RWPE2 (cell line): Measurements from ENCODE around the gene TMPRSS11B.

Experiments used
- ATAC-seq: fragments of 200-7000 bp; cut with Tn5 transposase; 3 replicates; pipeline ENCODE4 v1.9.1; 2021; ENCODE audit warnings: low read depth
- DNase-seq: peaks from one replicate; pipeline ENCODE4 v3.0.0-alpha.2; 2020; ENCODE audit warnings: low spot score
- H3K27ac ChIP-seq: fragments of 450-650 bp; 2 replicates; pipeline ENCODE4 v1.5.1; 2017; ENCODE audit warnings: mild to moderate bottlenecking; ENCODE audit not compliant: poor library complexity, severe bottlenecking
- H3K27me3 ChIP-seq: fragments of 250-450 bp; sonication (Bioruptor Pico); 2 replicates; pipeline ENCODE4 v1.5.1; 2021; ENCODE audit warnings: mild to moderate bottlenecking, moderate library complexity; ENCODE audit not compliant: insufficient read depth, poor library complexity, severe bottlenecking
- H3K36me3 ChIP-seq: fragments of 250-450 bp; sonication (Bioruptor Pico); 2 replicates; pipeline ENCODE4 v1.5.1; 2020; ENCODE audit warnings: low read depth, mild to moderate bottlenecking, moderate library complexity
- H3K4me1 ChIP-seq: fragments of 250-450 bp; sonication (Bioruptor Pico); 2 replicates; pipeline ENCODE4 v1.5.1; 2021; ENCODE audit warnings: mild to moderate bottlenecking, moderate library complexity; ENCODE audit not compliant: insufficient read depth, poor library complexity, severe bottlenecking
- H3K4me3 ChIP-seq: fragments of 250-450 bp; sonication (Bioruptor Pico); 2 replicates; pipeline ENCODE4 v1.5.1; 2021; ENCODE audit warnings: mild to moderate bottlenecking, moderate library complexity; ENCODE audit not compliant: severe bottlenecking
- H3K9me3 ChIP-seq: fragments of 250-450 bp; sonication (Bioruptor Pico); 2 replicates; pipeline ENCODE4 v1.5.1; 2021; ENCODE audit warnings: mild to moderate bottlenecking, moderate library complexity; ENCODE audit not compliant: severe bottlenecking
- CTCF ChIP-seq: fragments of 450-650 bp; IDR thresholded peaks from one replicate; pipeline ENCODE4 v1.5.1; 2017; ENCODE audit warnings: mild to moderate bottlenecking, moderate library complexity; ENCODE audit not compliant: poor library complexity, severe bottlenecking

The TMPRSS11B gene

GRCh38 chr4:68187145-68187544, 58.3 kb downstream of the TMPRSS11B start:
- H3K4me3 ChIP-seq = no peak overlapping the region

GRCh38 chr4:68184923-68185322, 60.6 kb downstream of the TMPRSS11B start:
- peak; percentile 13; the same call in 1 of the 3 replicates for ATAC-seq
- Histone ChIP-seq H3K27me3 (no peaks in the 10 kb centered on the region), H3K36me3 (no peaks in the 10 kb centered on the region), H3K4me3 (no peak overlapping the region), H3K9me3 (no peaks in the 10 kb centered on the region), H3K27ac (no peak overlapping the region), H3K4me1 (peaks cover 14% of the 10 kb centered on the region)
- no peak for TF ChIP-seq CTCF
- no peak for DNase-seq

More at GRCh38 chr4:68187145-68187544, 58.3 kb downstream of the TMPRSS11B start:
- ATAC-seq = no peak
- Histone ChIP-seq H3K4me1 (no peaks in the 10 kb centered on the region), H3K27ac (no peak overlapping the region), H3K36me3 (no peaks in the 10 kb centered on the region), H3K27me3 (no peaks in the 10 kb centered on the region), H3K9me3 (no peaks in the 10 kb centered on the region)
- no peak for TF ChIP-seq CTCF
- DNase-seq = no peak

- no peak for DNase-seq
- no peak for TF ChIP-seq CTCF
- H3K4me3 ChIP-seq = no peak overlapping the region
- no peak for ATAC-seq
- no peaks in the 10 kb centered on the region for H3K36me3 ChIP-seq
- H3K4me1 ChIP-seq = peaks cover 14% of the 10 kb centered on the region
- H3K27ac ChIP-seq = no peak overlapping the region
- no peaks in the 10 kb centered on the region for H3K9me3 ChIP-seq
- no peaks in the 10 kb centered on the region for H3K27me3 ChIP-seq
Observed at GRCh38 chr4:68183417-68183816, 62.1 kb downstream of the TMPRSS11B start.

- no peaks in the 10 kb centered on the region for H3K27me3 ChIP-seq
- no peaks in the 10 kb centered on the region for H3K36me3 ChIP-seq
- no peak overlapping the region for H3K4me3 ChIP-seq
- H3K27ac ChIP-seq = no peak overlapping the region
- ATAC-seq (no peak), DNase-seq (no peak)
- TF ChIP-seq CTCF = no peak
- H3K4me1 ChIP-seq = peaks cover 14% of the 10 kb centered on the region
- no peaks in the 10 kb centered on the region for H3K9me3 ChIP-seq
Observed at GRCh38 chr4:68182382-68182820, 63.1 kb downstream of the TMPRSS11B start.

- Histone ChIP-seq H3K36me3 (no peaks in the 10 kb centered on the region), H3K4me1 (peaks cover 14% of the 10 kb centered on the region), H3K27me3 (no peaks in the 10 kb centered on the region), H3K27ac (peak overlapping the region; percentile 62), H3K9me3 (no peaks in the 10 kb centered on the region), H3K4me3 (no peak overlapping the region)
- TF ChIP-seq CTCF = no peak
- DNase-seq (no peak), ATAC-seq (peak; percentile 81)
Observed at GRCh38 chr4:68180849-68181526, 64.5 kb downstream of the TMPRSS11B start.
